Activated naive CD4-positive, alpha-beta T cell treated with anti-CD3 and anti-CD28 coated beads, Interleukin-2, amount 50 U/mL, for 72 hours (primary cell): ENCODE measurements around the gene DMAC2. TPM values are rescaled to one million over a fixed set of nuclear protein-coding genes. Genes with fewer than 3 reads are reported as not detected.
A peak's percentile ranks its signal among the peaks of the same experiment; 100 is the strongest.

Experiments
- ATAC-seq, 2 donors: fragments of 150-1000 bp; cut with Tn5 transposase; 2 replicates each; pipeline ENCODE4 v1.10.0; 2021; ENCODE audit warnings: mild to moderate bottlenecking in 2 of 2, moderate library complexity in 2 of 2
- DNase-seq, 2 donors: peaks; one replicate each; pipeline ENCODE4 v3.0.0; 2021 to 2022; ENCODE audit warnings: low spot score in 2 of 2
- H3K27ac Mint-ChIP-seq, 2 donors: one replicate each; pipeline ENCODE4 v1.8.0; 2022; ENCODE audit warnings: mild to moderate bottlenecking in 2 of 2, mixed read lengths in 2 of 2
- H3K36me3 Mint-ChIP-seq, 2 donors: one replicate each; pipeline ENCODE4 v1.8.0; 2022; ENCODE audit warnings: mixed read lengths in 2 of 2
- H3K9me3 Mint-ChIP-seq, 2 donors: one replicate each; pipeline ENCODE4 v1.8.0; 2022; ENCODE audit warnings: mixed read lengths in 2 of 2
- total RNA-seq, 2 donors: library from RNA; stranded (reverse); gene quantifications; one replicate each; pipeline ENCODE4 v1.2.3, GENCODE V29; 2022

The DMAC2 gene
- total RNA-seq, 2 donors from 2014 or later = 46.7 to 58.5 TPM

DNA sequence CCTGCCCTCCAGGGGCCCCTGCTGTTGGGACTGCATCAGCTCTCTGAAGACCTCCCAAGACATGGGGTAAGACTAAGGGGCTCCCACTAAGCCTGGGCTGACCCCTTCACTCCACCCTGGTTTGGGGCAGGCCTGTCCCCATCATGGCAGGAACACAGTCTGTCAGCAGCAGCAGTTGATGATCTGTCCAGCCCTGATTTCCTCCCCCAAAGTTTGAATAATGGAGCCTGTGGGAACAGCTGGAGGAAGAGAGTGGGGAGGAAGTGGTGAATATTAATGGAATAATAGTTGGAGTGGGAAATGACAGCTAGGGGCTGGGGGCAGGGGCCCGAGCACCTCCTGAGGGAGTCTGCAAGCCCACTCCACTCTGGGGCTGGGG lies 11.2 kb downstream of the DMAC2 start:
- ATAC-seq = no peak
- Mint-ChIP-seq H3K36me3 (no peaks in the 10 kb centered on the region), H3K27ac (peak overlapping the region; percentile 96)

DNA sequence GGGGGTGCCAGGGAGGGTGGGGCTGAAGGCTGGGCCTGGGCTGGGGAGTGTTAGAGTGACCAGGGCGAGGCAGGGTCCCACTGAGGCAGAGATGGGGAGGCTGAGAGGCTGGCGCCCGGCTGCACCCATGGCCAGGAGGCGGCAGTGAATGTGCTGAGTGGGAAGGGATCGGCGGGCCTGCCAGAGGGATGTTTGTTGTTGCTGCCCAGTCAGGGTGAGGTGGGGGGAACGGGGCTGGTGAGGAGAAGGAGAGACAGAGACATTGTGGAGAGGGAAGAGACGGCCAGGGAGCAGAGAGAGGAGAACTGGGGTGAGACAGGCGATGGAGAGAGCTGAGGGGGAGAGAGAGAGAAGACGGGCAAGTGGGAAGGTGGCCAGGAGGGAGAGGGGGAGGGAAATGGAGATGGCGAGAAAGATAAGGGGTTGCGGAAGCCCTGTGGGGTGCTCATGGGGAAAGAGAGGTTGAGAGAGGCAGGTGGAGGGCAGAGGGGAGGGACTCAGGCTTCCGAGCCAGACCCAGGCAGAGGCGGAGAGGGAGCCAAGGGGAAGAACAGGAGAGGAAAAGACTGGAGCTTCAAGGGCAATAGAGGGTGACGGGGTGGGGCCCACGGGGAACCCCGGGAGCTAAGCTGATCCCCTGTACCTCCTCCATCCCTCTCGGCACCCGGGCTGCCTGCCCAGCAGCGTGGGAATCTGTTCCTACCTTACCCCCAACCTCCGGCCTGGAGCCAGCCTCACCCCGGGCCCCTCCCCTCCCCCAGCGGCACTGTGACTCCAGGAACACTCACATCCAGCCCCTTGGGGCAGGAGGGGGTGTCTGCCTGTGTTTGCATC lies 11.8 kb downstream of the DMAC2 start:
- H3K9me3 Mint-ChIP-seq = no peaks in the 10 kb centered on the region
- peak overlapping the region; percentile 96 for H3K27ac Mint-ChIP-seq
- peak; percentile 42 to 73 for ATAC-seq
- H3K36me3 Mint-ChIP-seq = no peaks in the 10 kb centered on the region
- no peak for DNase-seq

More for the DNA sequence above, 11.2 kb downstream of the DMAC2 start:
- no peaks in the 10 kb centered on the region for H3K9me3 Mint-ChIP-seq
- DNase-seq = no peak

DNA sequence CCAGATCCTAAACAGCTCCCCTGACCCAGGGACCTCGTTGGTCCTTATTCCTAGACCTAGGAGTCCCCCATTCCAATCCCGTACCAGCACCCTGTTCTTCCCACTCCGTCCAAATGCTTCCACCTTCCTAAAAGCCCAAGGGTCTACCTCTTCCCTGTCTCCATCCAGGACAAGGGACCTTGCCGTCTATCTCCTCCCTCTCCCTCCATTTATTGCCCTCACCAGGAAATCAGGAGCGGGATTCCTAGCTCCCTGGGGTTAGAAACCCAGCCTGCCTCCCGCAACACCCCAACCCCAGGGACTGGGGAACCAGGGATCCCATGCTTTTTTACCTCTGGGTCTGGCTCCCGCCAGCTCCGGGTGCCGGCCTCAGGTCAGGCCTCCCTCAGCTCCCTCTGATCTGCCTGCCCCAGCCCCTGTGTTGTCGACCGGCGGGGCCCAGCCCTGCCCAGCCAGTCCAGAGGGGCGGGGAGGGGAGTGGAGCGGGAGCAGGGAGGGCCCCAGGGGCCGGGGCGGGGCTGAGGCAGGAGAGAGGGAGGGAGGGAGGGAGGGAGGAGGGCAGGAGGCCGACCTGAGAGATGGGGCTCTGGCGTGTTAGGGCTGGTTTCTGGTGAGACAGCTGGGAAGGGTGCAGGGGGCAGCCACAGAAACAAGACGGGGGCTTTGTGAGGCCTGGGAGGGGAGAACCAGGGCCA lies 12.6 kb downstream of the DMAC2 start, which contains the start of gene B3GNT8:
TSS of gene B3GNT8 (minus strand) at position 423 of the 695 bp plus-strand sequence. CDS start 596 bp downstream, outside the sequence.
- H3K27ac Mint-ChIP-seq = peak within 1 kb of the TSS; percentile 87 to 96
- ATAC-seq = peak; percentile 54 to 70
- peak in 1 of 2 donors; percentile 33 for DNase-seq
- H3K36me3 Mint-ChIP-seq = no peaks in the 10 kb centered on the region
- no peaks in the 10 kb centered on the region for H3K9me3 Mint-ChIP-seq

DNA sequence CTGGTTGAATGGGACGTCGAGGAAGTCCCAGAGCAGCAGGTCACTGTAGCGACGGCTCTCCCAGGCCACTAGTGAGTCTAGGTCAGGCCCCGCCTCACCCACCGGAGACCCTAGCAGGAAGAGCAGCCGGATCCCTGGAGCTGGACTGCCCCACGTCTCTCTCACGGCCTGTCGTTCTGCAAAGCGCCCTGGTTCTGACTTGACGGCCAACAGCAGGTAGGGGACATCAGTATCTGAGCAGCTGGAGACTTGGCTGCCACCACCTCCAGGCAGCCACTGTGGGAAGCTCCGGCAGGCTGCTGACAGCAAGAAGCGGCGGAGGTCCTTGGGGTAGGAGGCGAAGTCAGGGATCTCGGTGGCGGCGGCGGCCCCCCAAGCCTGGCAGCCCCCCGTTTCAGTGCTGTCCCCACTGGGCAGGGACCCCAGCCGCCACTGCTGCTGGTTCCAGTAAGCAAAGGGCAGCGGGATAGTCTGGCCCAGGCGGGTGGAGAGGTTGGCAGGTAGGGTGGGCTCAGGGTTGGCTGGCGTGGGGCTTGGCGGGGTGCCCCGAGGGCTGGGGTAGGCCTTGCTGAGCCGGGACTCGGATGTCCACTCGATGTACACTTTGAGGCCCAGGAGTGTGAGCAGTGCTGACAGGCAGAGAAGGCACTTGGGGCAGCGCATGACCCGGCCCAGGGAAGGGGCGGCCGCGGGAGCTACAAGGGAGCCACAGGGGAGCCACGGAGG lies 13.4 kb downstream of the DMAC2 start:
- no peaks in the 10 kb centered on the region for H3K9me3 Mint-ChIP-seq
- no peak for DNase-seq
- ATAC-seq = no peak
- peak overlapping the region in 1 of 2 donors; percentile 96 for H3K27ac Mint-ChIP-seq
- no peaks in the 10 kb centered on the region for H3K36me3 Mint-ChIP-seq

DNA sequence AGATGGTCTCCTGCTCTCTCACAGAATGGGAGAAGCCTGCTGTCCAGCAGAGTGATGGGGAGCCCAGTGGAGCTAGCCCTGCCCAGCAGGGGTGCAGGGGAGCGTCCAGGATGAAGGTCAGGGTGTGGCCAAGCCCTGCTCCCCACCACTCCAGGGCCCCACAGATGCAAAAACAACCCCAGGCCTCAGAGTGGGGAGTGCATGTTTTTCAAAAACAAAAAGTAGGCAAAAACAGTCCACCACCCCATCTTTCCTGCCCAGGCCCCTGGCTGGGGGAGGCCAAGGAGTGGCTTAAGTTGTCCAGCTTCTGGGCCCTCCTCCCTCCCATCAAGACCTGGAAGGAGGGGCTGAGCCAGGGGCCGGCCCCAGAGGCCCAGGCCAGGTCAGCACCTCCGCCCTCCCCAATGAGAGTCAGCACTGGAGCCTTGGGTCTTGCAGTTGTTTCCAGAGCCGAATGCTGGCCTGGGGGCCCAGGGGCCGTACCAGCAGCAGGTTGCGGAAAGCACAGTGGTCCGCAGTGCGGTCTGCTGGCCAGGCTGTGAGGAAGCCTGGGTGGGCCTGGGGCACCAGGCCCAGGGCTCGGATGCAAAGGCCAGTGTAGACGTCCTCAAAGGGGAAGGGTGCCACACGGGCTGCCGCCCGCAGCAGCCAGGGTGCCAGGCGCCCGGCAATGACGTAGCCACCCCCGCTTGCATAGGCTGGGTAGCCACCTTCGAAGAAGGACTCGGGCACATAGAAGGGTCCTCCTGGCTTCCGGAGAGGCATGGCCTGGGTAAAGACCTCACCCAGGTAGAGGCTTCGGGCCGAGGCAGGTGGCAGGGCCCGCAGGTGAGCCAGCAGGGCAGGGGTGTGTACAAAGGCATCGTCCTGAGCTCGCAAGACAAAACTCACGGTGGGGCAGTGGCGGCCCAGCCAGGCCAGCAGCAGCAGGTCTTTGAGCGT lies 14.3 kb downstream of the DMAC2 start:
- H3K27ac Mint-ChIP-seq = no peak overlapping the region
- DNase-seq (no peak), ATAC-seq (no peak)
- no peaks in the 10 kb centered on the region for H3K36me3 Mint-ChIP-seq
- H3K9me3 Mint-ChIP-seq = no peaks in the 10 kb centered on the region

DNA sequence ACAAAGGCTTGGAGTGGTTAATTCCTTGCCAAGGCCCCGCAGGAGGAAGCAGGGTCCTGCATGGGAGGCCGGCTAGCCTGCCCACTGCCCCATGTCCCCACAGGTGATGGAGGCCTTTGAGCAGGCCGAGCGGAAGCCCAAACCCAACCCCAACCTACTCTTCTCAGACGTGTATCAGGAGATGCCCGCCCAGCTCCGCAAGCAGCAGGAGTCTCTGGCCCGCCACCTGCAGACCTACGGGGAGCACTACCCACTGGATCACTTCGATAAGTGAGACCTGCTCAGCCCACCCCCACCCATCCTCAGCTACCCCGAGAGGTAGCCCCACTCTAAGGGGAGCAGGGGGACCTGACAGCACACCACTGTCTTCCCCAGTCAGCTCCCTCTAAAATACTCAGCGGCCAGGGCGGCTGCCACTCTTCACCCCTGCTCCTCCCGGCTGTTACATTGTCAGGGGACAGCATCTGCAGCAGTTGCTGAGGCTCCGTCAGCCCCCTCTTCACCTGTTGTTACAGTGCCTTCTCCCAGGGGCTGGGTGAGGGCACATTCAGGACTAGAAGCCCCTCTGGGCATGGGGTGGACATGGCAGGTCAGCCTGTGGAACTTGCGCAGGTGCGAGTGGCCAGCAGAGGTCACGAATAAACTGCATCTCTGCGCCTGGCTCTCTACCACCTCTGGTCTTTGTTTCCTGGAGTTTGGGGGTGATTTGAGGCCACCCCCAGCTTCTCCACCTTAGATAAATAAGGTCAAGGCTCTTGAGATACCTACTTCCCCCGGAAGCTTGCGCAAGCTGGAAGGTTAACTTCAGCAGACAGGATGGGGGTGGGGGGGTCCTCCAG lies 15.2 kb downstream of the DMAC2 start:
- ATAC-seq (no peak), DNase-seq (no peak)
- H3K36me3 Mint-ChIP-seq = no peaks in the 10 kb centered on the region
- no peaks in the 10 kb centered on the region for H3K9me3 Mint-ChIP-seq
- H3K27ac Mint-ChIP-seq = no peak overlapping the region

DNA sequence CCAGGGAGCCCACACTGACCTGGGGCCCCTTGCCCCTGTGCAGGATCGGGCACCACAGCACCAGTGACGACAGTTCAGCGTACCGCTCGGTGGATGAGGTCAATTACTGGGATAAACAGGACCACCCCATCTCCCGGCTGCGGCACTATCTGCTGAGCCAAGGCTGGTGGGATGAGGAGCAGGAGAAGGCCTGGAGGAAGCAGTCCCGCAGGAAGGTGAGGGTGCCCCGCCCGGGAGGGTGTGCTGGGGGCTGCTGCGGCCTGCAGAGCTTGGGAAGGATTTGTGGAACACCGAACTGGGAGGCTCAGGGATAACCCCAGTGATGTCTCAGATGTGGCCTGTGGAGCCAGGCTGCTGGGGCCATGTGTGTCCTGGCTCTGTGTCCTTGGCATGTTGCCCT lies 16.8 kb downstream of the DMAC2 start:
- no peak overlapping the region for H3K27ac Mint-ChIP-seq
- H3K9me3 Mint-ChIP-seq = no peaks in the 10 kb centered on the region
- H3K36me3 Mint-ChIP-seq = no peaks in the 10 kb centered on the region
- DNase-seq = no peak
- ATAC-seq = no peak

DNA sequence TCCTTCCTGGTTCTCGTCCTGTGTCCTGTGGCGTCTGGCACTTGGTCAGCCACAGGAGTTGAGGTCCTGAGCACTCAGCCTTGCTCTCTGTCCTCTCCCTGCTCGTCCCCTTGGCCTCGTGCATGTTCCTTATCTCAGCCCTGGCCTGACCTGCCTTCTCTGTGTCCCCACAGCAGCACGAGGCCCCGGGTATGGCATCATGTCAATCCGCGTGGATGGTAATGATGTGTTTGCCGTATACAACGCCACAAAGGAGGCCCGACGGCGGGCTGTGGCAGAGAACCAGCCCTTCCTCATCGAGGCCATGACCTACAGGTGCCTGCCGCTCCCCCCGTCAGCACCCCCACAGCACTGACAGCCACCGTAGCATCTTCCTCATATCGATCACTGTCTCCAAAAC lies 17.3 kb downstream of the DMAC2 start:
- ATAC-seq (no peak), DNase-seq (no peak)
- Mint-ChIP-seq H3K9me3 (no peaks in the 10 kb centered on the region), H3K27ac (no peak overlapping the region), H3K36me3 (no peaks in the 10 kb centered on the region)

DNA sequence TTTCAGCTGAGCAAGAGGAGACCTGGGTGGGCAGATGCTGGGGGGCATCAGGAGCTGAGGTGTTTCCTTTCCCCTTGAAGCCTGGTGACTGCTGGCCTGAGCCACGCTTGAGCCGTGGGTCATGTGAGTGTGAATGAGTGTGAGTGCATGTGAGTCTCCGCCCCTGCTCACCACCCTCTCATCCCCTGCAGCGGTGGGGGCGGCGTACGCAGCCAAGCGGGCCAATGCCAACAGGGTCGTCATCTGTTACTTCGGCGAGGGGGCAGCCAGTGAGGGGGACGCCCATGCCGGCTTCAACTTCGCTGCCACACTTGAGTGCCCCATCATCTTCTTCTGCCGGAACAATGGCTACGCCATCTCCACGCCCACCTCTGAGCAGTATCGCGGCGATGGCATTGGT lies 17.7 kb downstream of the DMAC2 start:
- Mint-ChIP-seq H3K27ac (peak overlapping the region in 1 of 2 donors; percentile 6), H3K36me3 (no peaks in the 10 kb centered on the region), H3K9me3 (no peaks in the 10 kb centered on the region)
- no peak for ATAC-seq
- DNase-seq = no peak

DNA sequence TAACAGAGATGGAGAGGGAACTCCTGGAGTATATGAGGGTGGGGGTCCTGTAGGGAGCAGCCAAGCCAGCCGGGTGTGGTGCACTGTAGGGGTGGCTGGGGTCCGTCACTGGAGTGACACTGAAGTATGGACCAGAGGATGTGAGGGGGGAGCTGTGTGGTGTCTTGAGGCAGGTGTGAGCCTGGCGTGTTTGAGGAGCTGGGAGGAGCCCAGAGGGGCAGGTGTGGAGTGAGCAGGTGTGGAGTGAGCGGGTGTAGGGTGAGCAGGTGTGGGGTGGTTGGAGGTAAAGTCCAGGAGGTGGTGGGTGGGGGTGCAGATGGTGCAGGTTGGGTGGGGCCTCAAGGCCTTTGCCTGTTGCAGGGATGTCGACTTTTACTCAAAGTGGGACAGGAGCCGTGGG lies 18.4 kb downstream of the DMAC2 start:
- DNase-seq (no peak), ATAC-seq (peak in 1 of 2 donors; percentile 20)
- no peaks in the 10 kb centered on the region for H3K9me3 Mint-ChIP-seq
- no peaks in the 10 kb centered on the region for H3K36me3 Mint-ChIP-seq
- no peak overlapping the region for H3K27ac Mint-ChIP-seq

DNA sequence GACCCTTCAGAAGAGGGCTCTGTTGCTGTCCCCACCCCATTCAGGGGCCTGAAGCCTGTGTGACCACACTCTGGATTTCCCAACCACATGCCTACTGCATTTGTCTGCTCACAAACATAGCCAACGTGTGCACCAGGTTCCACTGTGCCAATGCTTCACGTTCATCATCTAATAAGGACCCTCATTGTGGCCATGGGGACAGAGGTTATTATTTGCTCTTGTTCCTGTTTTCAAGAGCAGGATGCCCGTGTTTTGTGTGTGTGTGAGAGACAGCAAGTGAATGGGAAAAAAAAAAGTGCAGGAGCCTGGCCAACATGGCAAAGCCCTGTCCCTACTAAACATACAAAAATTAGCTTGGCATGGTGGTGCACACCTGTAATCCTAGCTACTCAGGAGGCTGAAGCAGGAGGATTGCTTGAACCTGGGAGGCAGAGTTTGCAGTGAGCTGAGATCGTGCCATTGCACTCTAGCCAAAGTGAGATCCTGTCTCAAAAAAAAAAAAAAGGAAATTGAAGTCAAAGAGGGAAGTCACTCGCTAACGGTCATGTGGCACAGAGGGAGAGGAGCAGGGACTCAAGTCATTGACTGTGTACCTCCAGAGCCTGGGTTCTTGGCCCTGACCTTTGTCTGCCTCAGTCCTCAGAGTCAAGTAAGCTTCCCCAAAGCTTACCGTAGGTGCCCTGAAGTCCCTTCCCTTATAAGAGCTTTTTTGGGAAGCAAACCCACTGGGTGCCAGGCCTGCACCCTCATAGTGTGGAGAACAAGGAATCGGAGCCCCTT lies 19.4 kb downstream of the DMAC2 start:
- DNase-seq (no peak), ATAC-seq (no peak)
- H3K9me3 Mint-ChIP-seq = no peaks in the 10 kb centered on the region
- no peak overlapping the region for H3K27ac Mint-ChIP-seq
- no peaks in the 10 kb centered on the region for H3K36me3 Mint-ChIP-seq

DNA sequence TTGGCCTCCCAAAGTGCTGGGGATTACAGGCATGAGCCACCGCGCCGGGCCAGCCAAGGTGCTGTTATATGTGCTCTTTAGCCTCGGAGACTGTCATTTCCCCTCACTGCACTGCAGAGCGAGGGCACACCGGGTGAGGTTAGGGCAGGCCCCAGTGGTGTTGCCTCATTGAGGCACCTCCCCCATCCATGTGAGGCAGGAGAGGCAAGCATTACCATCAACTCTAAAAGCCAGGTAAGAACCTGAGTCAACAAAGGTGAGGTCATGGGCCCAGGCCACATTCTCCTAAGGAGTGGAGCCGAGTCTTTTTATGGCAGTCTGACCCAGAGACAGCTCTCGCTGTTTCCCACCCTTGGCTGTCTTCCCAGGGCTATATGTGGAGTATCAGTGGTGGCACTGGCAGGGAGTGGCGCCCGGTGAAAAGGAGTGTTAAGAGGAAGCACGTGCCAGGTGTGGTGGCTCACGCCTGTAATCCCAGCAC lies 23.5 kb downstream of the DMAC2 start:
- Mint-ChIP-seq H3K27ac (no peak overlapping the region), H3K9me3 (no peaks in the 10 kb centered on the region), H3K36me3 (peaks cover 4 to 8% of the 10 kb centered on the region in 2 donors)
- ATAC-seq (peak in 1 of 2 donors; percentile 73), DNase-seq (no peak)

DNA sequence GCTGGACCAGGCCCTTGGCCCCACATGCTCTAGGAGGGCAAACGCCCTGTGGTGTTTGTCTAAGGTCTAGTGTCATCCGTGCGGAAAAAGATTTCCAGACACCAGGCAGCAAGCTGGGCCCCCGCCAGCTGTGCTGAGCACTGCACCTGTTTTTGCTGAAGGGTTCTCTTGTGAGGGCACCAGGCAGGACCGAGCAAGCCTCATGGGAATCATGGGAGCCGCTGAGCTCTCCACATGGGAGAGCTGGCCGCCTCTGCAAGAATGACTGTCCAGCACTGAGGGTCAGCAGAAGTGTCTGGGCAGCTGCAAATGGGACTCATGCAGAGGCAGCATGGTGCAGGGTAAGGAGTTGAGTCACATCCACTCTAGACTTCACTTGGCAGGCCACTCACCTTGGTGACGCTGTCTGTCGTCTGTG lies 24.5 kb downstream of the DMAC2 start:
- DNase-seq (no peak), ATAC-seq (peak in 1 of 2 donors; percentile 46)
- H3K36me3 Mint-ChIP-seq = peaks cover 4 to 8% of the 10 kb centered on the region in 2 donors
- H3K27ac Mint-ChIP-seq = peak overlapping the region in 1 of 2 donors; percentile 50
- no peaks in the 10 kb centered on the region for H3K9me3 Mint-ChIP-seq

DNA sequence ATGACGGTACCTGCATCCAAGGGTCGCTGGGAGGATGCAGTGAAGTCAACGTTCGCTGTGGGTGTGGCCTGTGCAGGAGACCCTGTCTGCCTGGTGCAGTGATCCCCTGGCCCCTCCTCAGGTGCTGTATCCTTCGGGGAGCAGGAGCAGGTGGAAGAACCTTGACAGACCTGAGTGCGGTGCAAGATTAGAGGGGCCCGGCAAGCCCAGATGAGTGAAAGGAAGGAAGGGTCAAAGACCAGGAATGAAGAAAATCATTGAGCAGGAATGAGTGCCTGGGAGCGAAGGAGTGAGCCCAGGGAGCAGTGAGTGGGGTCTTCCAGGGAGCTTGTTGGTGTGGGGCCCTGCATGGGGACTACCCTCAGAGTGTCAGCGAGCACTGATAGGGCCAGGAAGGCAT lies 25.3 kb downstream of the DMAC2 start:
- DNase-seq (no peak), ATAC-seq (no peak)
- peaks cover 4 to 8% of the 10 kb centered on the region in 2 donors for H3K36me3 Mint-ChIP-seq
- no peaks in the 10 kb centered on the region for H3K9me3 Mint-ChIP-seq
- H3K27ac Mint-ChIP-seq = peak overlapping the region; percentile 50 to 61
